Stomach (tissue), 9 donors: ENCODE results near the gene MEGF10. TPM values are rescaled to one million over a fixed set of nuclear protein-coding genes. Genes with fewer than 3 reads are reported as not detected.
"Not testable (repeated sequence)": the region's sequence is repeated elsewhere in the genome, so short reads cannot be mapped to it uniquely, and the experiment has no call there.

ENCODE experiments used
- DNase-seq, 2 donors: peaks; one replicate each; pipeline versions ENCODE4 v3.0.0 to v3.0.0-alpha.2; 2013 to 2019
- H3K27ac ChIP-seq, 5 donors: fragments of 200-600 bp in 4 of 5; sonication (generic) in 4 of 5; one replicate each; pipeline ENCODE4 v1.5.1; 2013 to 2019; ENCODE audit warnings: mild to moderate bottlenecking in 1 of 5, moderate library complexity in 1 of 5
- H3K27me3 ChIP-seq, 3 donors: fragments of 200-600 bp; sonication (generic); one replicate each; pipeline ENCODE4 v1.5.1; 2017 to 2019; ENCODE audit warnings: mixed run types in 1 of 3
- H3K36me3 ChIP-seq, 4 donors: fragments of 200-600 bp; sonication (generic); 1 replicate in 3 of 4; 2 replicates in 1 of 4; pipeline ENCODE4 v1.5.1; 2016 to 2019
- H3K4me1 ChIP-seq, 4 donors: fragments of 200-600 bp; sonication (generic); one replicate each; pipeline ENCODE4 v1.5.1; 2016 to 2019
- H3K4me3 ChIP-seq, 4 donors: fragments of 200-600 bp; sonication (generic) in 3 of 4; one replicate each; pipeline ENCODE4 v1.5.1; 2016 to 2019; ENCODE audit warnings: mild to moderate bottlenecking in 1 of 4
- H3K9me3 ChIP-seq, 4 donors: fragments of 200-600 bp; sonication (generic); one replicate each; pipeline ENCODE4 v1.5.1; 2016 to 2019
- EP300 ChIP-seq: sonication (generic); formaldehyde crosslinking; IDR thresholded peaks from one replicate; pipeline ENCODE4 v1.6.1; 2017; ENCODE audit warnings: antibody characterized with exemption
- POLR2A ChIP-seq, 4 donors: fragments of 450-650 bp; IDR thresholded peaks; one replicate each; pipeline ENCODE4 v1.6.1; 2016; ENCODE audit warnings: antibody characterized with exemption in 4 of 4, control low read depth in 2 of 4, mild to moderate bottlenecking in 1 of 4, moderate library complexity in 1 of 4
- POLR2AphosphoS5 ChIP-seq, 3 donors: sonication (generic); formaldehyde crosslinking; IDR thresholded peaks; one replicate each; pipeline ENCODE4 v1.6.1; 2016; ENCODE audit warnings: antibody characterized with exemption in 3 of 3
- WGBS, 5 donors: extraction: QIAGEN DNeasy Blood & Tissue Kit in 3 of 5; methylation state at CpG; one replicate each; pipeline versions ENCODE4 v1.1.5 to v1.1.7; 2013 to 2018; 5-methylcytosine and 5-hydroxymethylcytosine counted together
- intact Hi-C: fragments of 100-400 bp; cut with DNase I; formaldehyde crosslinking; loops from one replicate; pipeline ENCODE4 v1.15.1; 2023; ENCODE audit warnings: low total_unique reads
- polyA plus RNA-seq, 3 donors: library from polyadenylated mRNA; stranded (reverse); fragments of 200-250 nt; gene quantifications; one replicate each; pipeline ENCODE4 v1.2.3, GENCODE V29; 2013
- total RNA-seq, 5 donors: library from RNA; depleted of rRNA; stranded (reverse); fragments of >200 nt; gene quantifications; one replicate each; pipeline versions ENCODE4 v1.1.0 to v1.2.3, GENCODE V29; 2014 to 2016
- TF ChIP-seq, protein P1 (sequence below), 7 experiments: fragments of 450-650 bp in 4 of 7; fragments of 200-600 bp in 3 of 7; sonication (generic) in 3 of 7; IDR thresholded peaks; one replicate each; pipeline ENCODE4 v1.5.1; 2016 to 2019; ENCODE audit warnings: antibody characterized with exemption in 7 of 7, control low read depth in 2 of 7, mild to moderate bottlenecking in 1 of 7
- donor health status: healthy with polysubstance abuse.
- donor health status: Bipolar disorder and iron deficiency.
- donor health status: healthy.

MEGF10 gene
- total and polyA plus RNA-seq, 8 donors, result under 0.01 to 2.0 (median 0.05) TPM; not detected in 5

DNA sequence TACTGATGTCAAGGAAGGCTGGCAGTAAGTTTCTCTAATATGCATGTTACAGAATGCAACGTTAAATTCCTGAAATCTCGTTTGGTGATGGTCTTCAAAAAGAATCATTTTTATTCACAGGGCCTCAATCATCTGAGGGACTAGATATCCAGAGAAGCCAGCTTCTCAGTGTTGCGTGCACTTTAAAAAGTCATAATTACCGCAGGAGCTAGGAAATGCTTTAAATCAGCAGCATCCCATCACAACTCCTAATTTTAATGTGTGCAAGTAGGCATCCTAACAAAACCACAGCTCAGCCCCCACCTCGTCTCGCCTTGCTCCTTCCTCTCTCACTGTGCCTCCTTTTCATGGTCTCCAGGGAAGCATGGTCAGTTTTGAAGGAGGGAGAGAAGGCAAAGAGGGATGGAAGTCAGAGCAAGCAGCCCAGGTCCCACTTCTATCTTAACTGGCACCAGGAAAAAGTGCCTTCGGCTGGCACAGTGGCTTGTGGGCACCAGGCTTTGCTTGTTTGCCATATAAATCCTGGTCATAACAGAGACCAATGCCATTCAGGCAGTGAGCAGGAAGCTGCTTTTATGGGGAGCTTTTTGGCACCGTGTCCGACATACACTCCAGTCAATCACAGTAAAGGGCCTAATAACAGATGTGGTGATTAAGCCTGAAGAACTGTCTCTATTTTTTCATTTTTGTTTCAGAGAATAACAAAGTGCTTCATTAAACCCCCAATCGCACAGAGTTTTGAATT, 21.4 kb downstream of the MEGF10 start:
- 60 to 76% (median 73%) methylated on average over 10 of the region's 10 CpGs for WGBS, 5 donors
- intact Hi-C loops, result loop anchor here (10.0 kb wide), 1 partner anchor 477 kb away; no protein-coding TSS in a partner anchor
- Histone ChIP-seq H3K4me3 (no peak overlapping the region), H3K36me3 (no peaks in the 10 kb centered on the region), H3K4me1 (no peaks in the 10 kb centered on the region), H3K9me3 (no peaks in the 10 kb centered on the region), H3K27ac (no peak overlapping the region), H3K27me3 (no peaks in the 10 kb centered on the region)
- DNase-seq, result no peak
- TF ChIP-seq POLR2AphosphoS5 (IDR thresholded peaks at IDR 0.05) (no peak), POLR2A (IDR thresholded peaks at IDR 0.05) (no peak), EP300 (no peak)
- TF ChIP-seq, protein P1, sequence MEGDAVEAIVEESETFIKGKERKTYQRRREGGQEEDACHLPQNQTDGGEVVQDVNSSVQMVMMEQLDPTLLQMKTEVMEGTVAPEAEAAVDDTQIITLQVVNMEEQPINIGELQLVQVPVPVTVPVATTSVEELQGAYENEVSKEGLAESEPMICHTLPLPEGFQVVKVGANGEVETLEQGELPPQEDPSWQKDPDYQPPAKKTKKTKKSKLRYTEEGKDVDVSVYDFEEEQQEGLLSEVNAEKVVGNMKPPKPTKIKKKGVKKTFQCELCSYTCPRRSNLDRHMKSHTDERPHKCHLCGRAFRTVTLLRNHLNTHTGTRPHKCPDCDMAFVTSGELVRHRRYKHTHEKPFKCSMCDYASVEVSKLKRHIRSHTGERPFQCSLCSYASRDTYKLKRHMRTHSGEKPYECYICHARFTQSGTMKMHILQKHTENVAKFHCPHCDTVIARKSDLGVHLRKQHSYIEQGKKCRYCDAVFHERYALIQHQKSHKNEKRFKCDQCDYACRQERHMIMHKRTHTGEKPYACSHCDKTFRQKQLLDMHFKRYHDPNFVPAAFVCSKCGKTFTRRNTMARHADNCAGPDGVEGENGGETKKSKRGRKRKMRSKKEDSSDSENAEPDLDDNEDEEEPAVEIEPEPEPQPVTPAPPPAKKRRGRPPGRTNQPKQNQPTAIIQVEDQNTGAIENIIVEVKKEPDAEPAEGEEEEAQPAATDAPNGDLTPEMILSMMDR (IDR thresholded peaks at IDR 0.05), result no peak

DNA sequence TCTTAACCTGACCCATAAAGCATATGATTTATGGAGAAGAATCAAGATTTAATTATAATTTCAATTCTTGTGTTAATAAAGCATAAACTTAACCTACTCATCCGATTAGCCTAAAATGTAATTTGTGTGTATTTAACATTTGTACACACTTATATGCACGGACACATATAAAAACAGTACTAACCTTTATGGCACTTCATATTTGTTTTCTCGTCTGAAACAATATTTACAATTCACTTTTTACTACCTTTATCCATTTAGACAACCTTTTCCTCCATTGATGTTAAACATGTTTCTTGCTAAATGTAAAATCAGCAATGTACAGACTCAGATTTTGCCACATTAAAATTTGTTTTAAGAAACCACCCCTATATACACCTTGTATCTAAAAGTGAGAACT, 22.8 kb downstream of the MEGF10 start:
- Histone ChIP-seq H3K27ac (no peak overlapping the region), H3K4me1 (no peaks in the 10 kb centered on the region), H3K27me3 (no peaks in the 10 kb centered on the region), H3K36me3 (no peaks in the 10 kb centered on the region), H3K9me3 (no peaks in the 10 kb centered on the region), H3K4me3 (no peak overlapping the region)
- TF ChIP-seq EP300, result no peak
- no peak for TF ChIP-seq POLR2A (IDR thresholded peaks at IDR 0.05)
- TF ChIP-seq POLR2AphosphoS5 (IDR thresholded peaks at IDR 0.05), result no peak
- TF ChIP-seq, protein P1 (IDR thresholded peaks at IDR 0.05), result no peak
- intact Hi-C loops, result loop anchor here (10.0 kb wide), 1 partner anchor 479 kb away; no protein-coding TSS in a partner anchor
- DNase-seq, result no peak
- WGBS, 5 donors, result 66 to 75% (median 72%) methylated on average over 3 of the region's 3 CpGs

DNA sequence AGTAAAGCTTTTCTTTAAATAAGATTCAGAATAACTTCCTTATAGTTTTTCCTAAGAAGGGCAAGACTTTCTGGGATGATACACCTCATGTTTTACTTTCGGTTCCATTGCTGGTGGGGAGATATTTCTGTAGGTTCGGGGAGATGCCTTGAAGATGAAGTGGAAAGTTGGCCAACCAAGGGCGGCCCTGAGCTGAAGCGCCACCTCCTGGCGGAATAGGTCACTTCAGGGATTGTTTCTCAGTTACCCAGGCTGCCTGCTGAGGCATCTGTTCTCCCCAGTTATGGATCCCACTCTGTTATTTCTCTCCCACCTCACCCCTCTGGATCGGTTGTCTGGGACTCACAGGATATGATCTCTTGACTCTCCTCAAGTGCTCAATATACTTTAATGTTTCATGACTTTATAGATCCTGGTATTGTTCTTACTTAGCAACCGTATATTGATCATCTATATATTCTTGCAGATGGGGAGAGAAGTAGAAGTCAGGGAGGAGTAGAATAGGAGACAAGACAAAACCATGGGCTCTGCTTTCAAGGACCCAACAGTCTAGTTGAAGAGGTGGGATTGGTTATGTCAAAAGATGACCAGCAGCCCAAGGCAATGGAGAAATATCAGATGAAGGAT, 23.4 kb downstream of the MEGF10 start:
- H3K36me3 ChIP-seq, result no peaks in the 10 kb centered on the region
- TF ChIP-seq POLR2AphosphoS5 (IDR thresholded peaks at IDR 0.05), result no peak
- no peak for TF ChIP-seq POLR2A (IDR thresholded peaks at IDR 0.05)
- TF ChIP-seq, protein P1 (IDR thresholded peaks at IDR 0.05), result peak in 5 of 7 experiments; percentile 32 to 71 (median 49)
- 38 to 49% (median 41%) methylated on average over 7 of the region's 7 CpGs for WGBS, 5 donors
- H3K4me1 ChIP-seq, result no peaks in the 10 kb centered on the region
- H3K4me3 ChIP-seq, result no peak overlapping the region
- no peaks in the 10 kb centered on the region for H3K27me3 ChIP-seq
- intact Hi-C loops, result loop anchor here (10.0 kb wide), 1 partner anchor 479 kb away; no protein-coding TSS in a partner anchor
- H3K27ac ChIP-seq, result no peak overlapping the region
- no peaks in the 10 kb centered on the region for H3K9me3 ChIP-seq
- DNase-seq, result peak; percentile 64 to 71

DNA sequence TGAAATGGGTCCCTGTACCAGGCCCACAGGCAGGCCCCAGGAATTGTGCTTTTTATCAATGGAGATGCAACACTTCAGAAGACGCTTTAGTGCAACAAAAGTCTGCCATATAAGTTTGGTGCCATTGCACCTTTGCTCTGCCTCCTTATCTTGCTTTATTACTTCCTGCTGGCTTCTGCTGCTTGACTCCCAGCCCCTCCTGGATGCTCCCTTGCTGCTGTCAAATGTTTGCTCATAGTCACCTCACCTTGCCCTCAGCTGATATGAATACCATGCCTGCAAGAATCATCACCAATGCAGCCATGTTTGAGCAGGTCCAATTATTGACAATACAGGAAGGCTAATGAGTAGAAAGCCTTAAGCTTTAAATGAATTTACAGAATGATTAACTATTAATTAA, 25.4 kb downstream of the MEGF10 start:
- no peaks in the 10 kb centered on the region for H3K36me3 ChIP-seq
- H3K4me3 ChIP-seq, result no peak overlapping the region
- H3K9me3 ChIP-seq, result no peaks in the 10 kb centered on the region
- DNase-seq, result no peak
- intact Hi-C loops, result loop anchor here (10.0 kb wide), 1 partner anchor 481 kb away; no protein-coding TSS in a partner anchor
- 89 to 100% (median 97%) methylated on average over 1 of the region's 1 CpG for WGBS, 5 donors
- H3K27ac ChIP-seq, result no peak overlapping the region
- H3K27me3 ChIP-seq, result no peaks in the 10 kb centered on the region
- no peak for TF ChIP-seq POLR2AphosphoS5 (IDR thresholded peaks at IDR 0.05)
- no peak for TF ChIP-seq POLR2A (IDR thresholded peaks at IDR 0.05)
- no peak for TF ChIP-seq EP300
- TF ChIP-seq, protein P1 (IDR thresholded peaks at IDR 0.05), result no peak
- no peaks in the 10 kb centered on the region for H3K4me1 ChIP-seq

DNA sequence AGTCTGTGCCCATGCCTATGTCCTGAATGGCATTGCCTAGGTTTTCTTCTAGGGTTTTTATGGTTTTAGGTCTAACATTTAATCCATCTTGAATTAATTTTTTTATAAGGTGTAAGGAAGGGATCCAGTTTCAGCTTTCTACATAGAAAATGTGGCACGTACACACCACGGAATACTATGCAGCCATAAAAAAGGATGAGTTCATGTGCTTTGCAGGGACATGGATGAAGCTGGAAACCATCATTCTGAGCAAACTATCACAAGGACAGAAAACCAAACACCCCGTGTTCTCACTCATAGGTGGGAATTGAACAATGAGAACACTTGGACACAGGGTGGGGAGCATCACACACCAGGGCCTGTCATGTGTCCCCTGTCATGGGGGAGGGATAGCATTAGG, 26.8 kb downstream of the MEGF10 start:
- intact Hi-C loops, result loop anchor here (10.0 kb wide), 1 partner anchor 483 kb away; no protein-coding TSS in a partner anchor
- H3K9me3 ChIP-seq, H3K27ac ChIP-seq, H3K36me3 ChIP-seq, H3K4me3 ChIP-seq, H3K4me1 ChIP-seq, H3K27me3 ChIP-seq, DNase-seq: not testable (repeated sequence)
- WGBS, 5 donors, result 93 to 95% (median 94%) methylated on average over 3 of the region's 3 CpGs
